Activated CD8-positive, alpha-beta T cell treated with anti-CD3 and anti-CD28 coated beads, Interleukin-2, amount 10 ng/mL, durations not matched to agents 7 days and 5 days (primary cell): Measurements from ENCODE around the gene ANKRD31. TPM values are rescaled to one million over a fixed set of nuclear protein-coding genes. Genes with fewer than 3 reads are reported as not detected.
"Not testable (repeated sequence)": the region's sequence is repeated elsewhere in the genome, so short reads cannot be mapped to it uniquely, and the experiment has no call there.

Experiments used
- ATAC-seq: fragments of 150-1000 bp; cut with Tn5 transposase; one replicate; pipeline ENCODE4 v1.10.0; 2021; ENCODE audit warnings: moderate library complexity
- CTCF ChIA-PET: fragments of 350-600 bp; sonication (Branson Sonifier 250); formaldehyde crosslinking; loops from one replicate; lab custom pipeline; 2021; ENCODE audit warnings: antibody characterized with exemption; lab: Charles Lee
- POLR2A ChIA-PET: fragments of 350-600 bp; sonication (Branson Sonifier 250); formaldehyde crosslinking; loops from one replicate; lab custom pipeline; 2021; ENCODE audit warnings: antibody characterized with exemption; lab: Charles Lee
- DNase-seq: peaks from one replicate; pipeline ENCODE4 v3.0.0-alpha.2; 2020
- H3K27ac Mint-ChIP-seq: one replicate; pipeline ENCODE4 v1.8.0; 2021; ENCODE audit warnings: mild to moderate bottlenecking, mixed read lengths
- H3K27me3 Mint-ChIP-seq: one replicate; pipeline ENCODE4 v1.8.0; 2021; ENCODE audit warnings: low read depth, mixed read lengths
- H3K36me3 Mint-ChIP-seq: one replicate; pipeline ENCODE4 v1.8.0; 2021; ENCODE audit warnings: low read depth, mixed read lengths
- H3K4me1 Mint-ChIP-seq: one replicate; pipeline ENCODE4 v1.8.0; 2021; ENCODE audit warnings: low read depth, mixed read lengths
- H3K4me3 Mint-ChIP-seq: one replicate; pipeline ENCODE4 v1.8.0; 2021; ENCODE audit warnings: mild to moderate bottlenecking, mixed read lengths
- H3K9me3 Mint-ChIP-seq: one replicate; pipeline ENCODE4 v1.8.0; 2022; ENCODE audit warnings: mixed read lengths; ENCODE audit not compliant: insufficient read depth
- total RNA-seq, 2 experiments: library from RNA; stranded (reverse); gene quantifications; one replicate each; pipeline ENCODE4 v1.2.3, GENCODE V29; 2021

Gene ANKRD31
- total RNA-seq, 2 experiments from 2014 or later: 0.23 to 0.26 TPM

GRCh38 chr5:75140277-75140676, 96.4 kb downstream of the ANKRD31 start:
- H3K36me3 Mint-ChIP-seq: peaks cover 1% of the 10 kb centered on the region
- ChIA-PET POLR2A (no interaction called here), CTCF (interaction anchor here (0.7 kb wide), 1 partner anchor 97 kb away, joined by 3 read pairs; the partner anchor contains the start of gene ANKRD31)
- no peak overlapping the region for H3K27ac Mint-ChIP-seq
- ATAC-seq (no peak), DNase-seq (no peak)
- H3K4me1 Mint-ChIP-seq: no peaks in the 10 kb centered on the region
- no peaks in the 10 kb centered on the region for H3K9me3 Mint-ChIP-seq
- no peak overlapping the region for H3K4me3 Mint-ChIP-seq
- H3K27me3 Mint-ChIP-seq: no peaks in the 10 kb centered on the region

GRCh38 chr5:75138689-75139088, 98.0 kb downstream of the ANKRD31 start:
- Mint-ChIP-seq H3K36me3 (peaks cover 1% of the 10 kb centered on the region), H3K4me3 (no peak overlapping the region), H3K9me3 (no peaks in the 10 kb centered on the region), H3K27ac (no peak overlapping the region), H3K4me1 (no peaks in the 10 kb centered on the region), H3K27me3 (no peaks in the 10 kb centered on the region)
- POLR2A ChIA-PET: no interaction called here
- no peak for ATAC-seq
- CTCF ChIA-PET: no interaction called here
- DNase-seq: no peak

GRCh38 chr5:75130818-75131349, 105.8 kb downstream of the ANKRD31 start:
- H3K4me1 Mint-ChIP-seq: no peaks in the 10 kb centered on the region
- no peak for ATAC-seq
- DNase-seq: no peak
- H3K9me3 Mint-ChIP-seq: no peaks in the 10 kb centered on the region
- CTCF ChIA-PET: no interaction called here
- no peak overlapping the region for H3K4me3 Mint-ChIP-seq
- no peaks in the 10 kb centered on the region for H3K27me3 Mint-ChIP-seq
- H3K36me3 Mint-ChIP-seq: peaks cover 1% of the 10 kb centered on the region
- H3K27ac Mint-ChIP-seq: no peak overlapping the region
- POLR2A ChIA-PET: no interaction called here

DNA sequence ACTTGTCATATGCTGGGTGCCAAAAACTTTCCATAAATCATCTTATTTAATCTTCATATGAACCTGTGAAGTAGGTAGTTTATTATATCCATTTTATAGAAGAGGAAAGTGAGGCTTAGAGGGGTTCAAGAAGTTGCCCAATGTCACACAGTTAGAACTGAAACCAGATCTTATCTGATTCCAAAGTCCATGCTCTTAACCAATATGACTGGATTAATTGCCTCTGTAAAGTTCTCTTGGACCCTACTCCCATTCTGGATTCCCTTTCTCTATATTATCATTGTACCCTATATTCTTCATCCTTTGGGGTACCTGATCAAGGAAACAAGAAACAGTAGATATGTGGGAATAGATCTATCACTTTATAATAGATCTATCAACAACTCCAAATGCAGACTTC, 119.8 kb downstream of the ANKRD31 start:
- no peaks in the 10 kb centered on the region for H3K4me1 Mint-ChIP-seq
- POLR2A ChIA-PET: no interaction called here

DNA sequence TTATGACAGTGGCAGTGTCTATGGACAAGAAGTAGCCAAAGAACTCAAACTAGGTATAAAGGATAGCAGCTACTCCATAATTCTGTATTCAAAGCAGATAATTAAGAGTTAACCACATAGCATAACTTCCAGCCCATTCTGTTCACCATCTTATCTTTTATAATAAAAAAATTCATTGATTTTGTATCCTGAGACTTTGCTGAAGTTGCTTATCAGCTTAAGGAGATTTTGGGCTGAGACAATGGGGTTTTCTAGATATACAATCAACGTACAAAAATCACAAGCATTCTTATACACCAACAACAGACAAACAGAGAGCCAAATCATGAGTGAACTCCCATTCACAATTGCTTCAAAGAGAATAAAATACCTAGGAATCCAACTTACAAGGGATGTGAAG, 122.4 kb downstream of the ANKRD31 start:
- H3K4me3 Mint-ChIP-seq, H3K27me3 Mint-ChIP-seq, H3K27ac Mint-ChIP-seq, H3K36me3 Mint-ChIP-seq, H3K9me3 Mint-ChIP-seq, DNase-seq, POLR2A ChIA-PET, H3K4me1 Mint-ChIP-seq, ATAC-seq: not testable (repeated sequence)
- CTCF ChIA-PET: interaction anchor here (1.7 kb wide), 1 partner anchor 64 kb away, joined by 4 read pairs; no protein-coding TSS in a partner anchor

More for the DNA sequence above, 119.8 kb downstream of the ANKRD31 start:
- no peak for DNase-seq
- CTCF ChIA-PET: no interaction called here
- no peak overlapping the region for H3K4me3 Mint-ChIP-seq
- peaks cover 5% of the 10 kb centered on the region for H3K9me3 Mint-ChIP-seq
- no peaks in the 10 kb centered on the region for H3K27me3 Mint-ChIP-seq
- peaks cover 3% of the 10 kb centered on the region for H3K36me3 Mint-ChIP-seq
- no peak overlapping the region for H3K27ac Mint-ChIP-seq
- ATAC-seq: no peak

DNA sequence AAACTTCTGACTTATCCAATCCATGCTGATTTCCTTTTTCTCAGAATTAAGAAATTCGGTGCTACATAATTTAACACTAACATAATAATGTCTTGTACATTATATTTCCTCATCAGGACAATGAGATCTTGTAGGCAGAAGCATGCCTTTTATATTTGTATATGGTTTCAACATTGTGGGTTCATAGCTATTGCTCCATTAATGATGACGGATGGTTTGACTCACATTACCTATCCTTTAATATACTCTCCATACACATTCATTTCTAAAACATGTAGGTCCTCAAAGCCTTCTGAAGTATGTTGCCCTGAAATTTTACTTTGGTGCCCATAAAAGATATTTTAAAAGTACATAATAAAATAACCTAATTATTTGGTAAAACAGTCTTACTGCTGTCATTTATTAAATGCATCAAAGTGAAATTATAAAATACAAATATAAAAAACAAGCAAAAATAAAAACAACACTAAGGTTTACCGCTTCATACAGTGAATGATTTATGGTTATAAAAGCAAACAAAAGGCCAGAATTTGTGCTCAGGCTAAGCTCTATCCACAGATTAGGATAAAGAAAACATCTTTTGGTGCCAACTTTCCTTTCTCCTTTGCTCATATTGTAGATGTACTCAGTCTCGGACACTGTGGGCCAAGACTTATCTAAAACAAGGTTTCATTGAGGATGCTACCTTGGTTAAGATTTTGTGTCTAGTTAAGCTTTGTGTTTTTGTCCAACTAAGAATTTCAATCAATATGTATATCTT, 123.1 kb downstream of the ANKRD31 start:
- H3K27ac Mint-ChIP-seq: no peak overlapping the region
- POLR2A ChIA-PET: no interaction called here
- ATAC-seq (no peak), DNase-seq (no peak)
- H3K9me3 Mint-ChIP-seq: no peaks in the 10 kb centered on the region
- H3K27me3 Mint-ChIP-seq: no peaks in the 10 kb centered on the region
- H3K4me3 Mint-ChIP-seq: no peak overlapping the region
- H3K36me3 Mint-ChIP-seq: no peaks in the 10 kb centered on the region
- CTCF ChIA-PET: interaction anchor here (1.7 kb wide), 1 partner anchor 63 kb away, joined by 4 read pairs; no protein-coding TSS in a partner anchor
- no peaks in the 10 kb centered on the region for H3K4me1 Mint-ChIP-seq

- Mint-ChIP-seq H3K27ac (no peak overlapping the region), H3K36me3 (no peaks in the 10 kb centered on the region), H3K4me1 (no peaks in the 10 kb centered on the region), H3K4me3 (no peak overlapping the region), H3K9me3 (no peaks in the 10 kb centered on the region), H3K27me3 (no peaks in the 10 kb centered on the region)
- CTCF ChIA-PET: interaction anchor here (1.1 kb wide), 1 partner anchor 127 kb away, joined by 3 read pairs; the partner anchor contains the start of gene ANKRD31
- DNase-seq (no peak), ATAC-seq (no peak)
- POLR2A ChIA-PET: no interaction called here
Observed at GRCh38 chr5:75108931-75109596, 127.6 kb downstream of the ANKRD31 start.

GRCh38 chr5:75108515-75108914, 128.2 kb downstream of the ANKRD31 start:
- no peak overlapping the region for H3K27ac Mint-ChIP-seq

GRCh38 chr5:75095956-75096355, 140.7 kb downstream of the ANKRD31 start:
- POLR2A ChIA-PET, H3K27me3 Mint-ChIP-seq, H3K4me1 Mint-ChIP-seq, DNase-seq, H3K27ac Mint-ChIP-seq, H3K9me3 Mint-ChIP-seq, ATAC-seq, H3K4me3 Mint-ChIP-seq, H3K36me3 Mint-ChIP-seq: not testable (repeated sequence)
- CTCF ChIA-PET: interaction anchor here (0.7 to 0.8 kb wide), 2 partner anchors 45 to 161 kb away, joined by 3 read pairs; no protein-coding TSS in a partner anchor

More at GRCh38 chr5:75108515-75108914, 128.2 kb downstream of the ANKRD31 start:
- Mint-ChIP-seq H3K4me1 (no peaks in the 10 kb centered on the region), H3K27me3 (no peaks in the 10 kb centered on the region), H3K36me3 (no peaks in the 10 kb centered on the region), H3K9me3 (no peaks in the 10 kb centered on the region), H3K4me3 (no peak overlapping the region)
- ChIA-PET CTCF (interaction anchor here (1.1 kb wide), 1 partner anchor 128 kb away, joined by 3 read pairs; the partner anchor contains the start of gene ANKRD31), POLR2A (no interaction called here)
- ATAC-seq (no peak), DNase-seq (no peak)

DNA sequence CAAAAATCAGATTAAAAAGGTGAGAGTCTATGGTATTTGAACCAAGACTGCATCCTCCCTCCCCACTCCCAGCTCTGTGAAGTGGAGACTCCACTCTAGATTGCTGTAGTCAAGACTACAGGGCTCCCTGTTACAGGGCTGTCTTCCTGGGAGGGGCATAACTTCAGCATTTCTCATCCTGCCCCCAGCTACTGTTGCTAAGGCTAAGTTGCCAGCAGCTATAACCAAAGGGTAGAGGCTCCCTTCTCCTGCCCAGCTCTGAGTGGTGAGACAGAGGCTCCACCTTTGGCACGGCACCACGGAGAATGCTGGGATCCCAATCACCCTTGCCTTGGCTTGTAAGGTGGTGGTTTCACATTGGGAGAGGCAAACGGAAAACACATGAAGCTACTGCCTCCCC, 145.1 kb downstream of the ANKRD31 start:
- Mint-ChIP-seq H3K9me3 (no peaks in the 10 kb centered on the region), H3K36me3 (no peaks in the 10 kb centered on the region), H3K4me1 (peaks cover 10% of the 10 kb centered on the region), H3K4me3 (no peak overlapping the region), H3K27me3 (no peaks in the 10 kb centered on the region), H3K27ac (no peak overlapping the region)
- ATAC-seq: no peak
- DNase-seq: no peak
- CTCF ChIA-PET: interaction anchor here (0.6 to 1.3 kb wide), 2 partner anchors 39 to 44 kb away, joined by 3 read pairs; partner anchors contain the start of gene GCNT4
- POLR2A ChIA-PET: no interaction called here

- no peaks in the 10 kb centered on the region for H3K27me3 Mint-ChIP-seq
- CTCF ChIA-PET: interaction anchor here (1.8 kb wide), 2 partner anchors 40 to 147 kb away, joined by 5 to 10 read pairs; partner anchors contain the start of gene ANKRD31
- H3K4me3 Mint-ChIP-seq: no peak overlapping the region
- no peak for DNase-seq
- no peak overlapping the region for H3K27ac Mint-ChIP-seq
- no peaks in the 10 kb centered on the region for H3K9me3 Mint-ChIP-seq
- no peaks in the 10 kb centered on the region for H3K36me3 Mint-ChIP-seq
- ATAC-seq: no peak
- POLR2A ChIA-PET: interaction anchor here (0.9 kb wide), 1 partner anchor 36 kb away, joined by 3 read pairs; no protein-coding TSS in a partner anchor
- H3K4me1 Mint-ChIP-seq: peaks cover 3% of the 10 kb centered on the region
Observed at GRCh38 chr5:75089662-75090061, 147.0 kb downstream of the ANKRD31 start.
